Measurements from ENCODE around the gene NT5DC3.

Gene NT5DC3

DNA sequence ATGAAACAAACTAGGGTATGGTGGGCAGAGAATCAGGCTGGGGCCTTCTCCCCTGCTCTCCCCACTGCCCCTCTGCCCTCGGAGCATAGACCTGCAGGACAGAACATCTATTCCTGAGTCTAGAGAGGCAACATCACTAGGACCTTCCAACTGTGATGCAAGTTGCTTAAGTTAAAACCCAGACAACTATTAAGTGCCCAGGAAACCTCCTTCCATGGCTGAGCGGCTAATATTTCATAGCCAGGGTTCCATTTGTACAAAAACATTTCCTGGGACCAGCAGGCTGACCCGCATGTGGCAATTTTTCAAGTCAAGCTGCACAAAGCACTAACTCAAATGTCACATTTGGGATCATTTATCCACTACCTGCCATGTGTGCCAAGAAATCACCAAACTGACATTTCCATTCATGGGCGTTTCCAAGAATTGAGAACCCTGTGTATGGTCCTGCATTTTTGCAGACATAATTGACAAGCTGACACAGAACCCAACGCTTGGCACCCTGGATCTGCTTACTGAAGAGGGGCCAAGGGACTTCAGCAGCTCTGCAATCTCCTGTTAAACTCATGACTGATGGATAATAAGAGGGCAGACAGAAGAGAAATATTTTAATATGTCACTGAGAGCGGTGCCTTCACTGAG is 32.7 kb downstream of the NT5DC3 start:
- DNase-seq: no peak

DNA sequence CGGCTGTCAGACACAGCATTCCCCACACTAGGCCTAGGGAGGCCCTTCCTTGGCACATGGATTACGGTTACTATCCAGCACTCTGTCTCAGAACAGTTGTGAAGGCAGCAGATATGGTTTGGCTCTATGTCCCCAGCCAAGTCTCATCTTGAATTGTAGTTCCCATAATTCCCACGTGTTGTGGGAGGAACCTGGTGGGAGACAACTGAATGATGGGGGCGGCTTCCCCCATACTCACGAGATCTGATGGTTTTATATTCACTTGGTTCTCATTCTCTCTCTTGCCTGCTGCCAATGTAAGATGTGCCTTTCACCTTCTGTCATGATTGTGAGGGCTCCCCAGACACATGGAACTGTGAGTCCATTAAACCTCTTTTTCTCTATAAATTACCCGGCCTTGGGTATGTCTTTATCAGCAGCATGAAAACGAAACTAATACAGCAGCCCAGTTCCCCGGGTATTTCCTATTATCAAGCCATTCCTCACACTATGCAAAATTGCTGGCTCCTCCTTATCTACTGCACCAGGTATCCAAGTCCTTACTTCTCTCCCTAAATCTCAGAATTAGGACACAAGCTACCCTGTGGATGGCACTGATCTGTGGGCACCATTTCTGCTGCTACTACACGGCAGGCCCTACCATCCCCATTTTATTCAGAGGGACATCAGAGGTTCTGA is 33.3 kb downstream of the NT5DC3 start:
- DNase-seq: no peak

DNA sequence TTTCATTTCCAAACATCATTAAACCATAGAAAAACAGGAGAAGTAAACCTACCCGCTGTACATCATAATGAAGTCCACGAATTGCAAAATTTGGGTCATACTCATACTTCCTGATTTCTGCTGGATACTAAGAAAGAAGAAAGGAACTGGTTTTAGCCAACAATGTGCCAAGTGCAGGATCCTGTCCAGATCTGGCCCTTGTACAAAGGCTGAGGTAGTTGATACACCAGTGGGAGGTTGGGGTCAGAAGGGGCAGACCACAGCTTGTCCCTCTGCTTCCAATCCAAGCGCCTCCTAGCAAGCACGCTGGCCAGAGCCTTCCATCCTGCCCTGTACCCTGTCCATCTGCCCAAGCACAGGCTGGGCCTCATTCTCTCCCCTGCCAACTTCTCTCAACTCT is 34.2 kb downstream of the NT5DC3 start:
- no peak for DNase-seq

DNA sequence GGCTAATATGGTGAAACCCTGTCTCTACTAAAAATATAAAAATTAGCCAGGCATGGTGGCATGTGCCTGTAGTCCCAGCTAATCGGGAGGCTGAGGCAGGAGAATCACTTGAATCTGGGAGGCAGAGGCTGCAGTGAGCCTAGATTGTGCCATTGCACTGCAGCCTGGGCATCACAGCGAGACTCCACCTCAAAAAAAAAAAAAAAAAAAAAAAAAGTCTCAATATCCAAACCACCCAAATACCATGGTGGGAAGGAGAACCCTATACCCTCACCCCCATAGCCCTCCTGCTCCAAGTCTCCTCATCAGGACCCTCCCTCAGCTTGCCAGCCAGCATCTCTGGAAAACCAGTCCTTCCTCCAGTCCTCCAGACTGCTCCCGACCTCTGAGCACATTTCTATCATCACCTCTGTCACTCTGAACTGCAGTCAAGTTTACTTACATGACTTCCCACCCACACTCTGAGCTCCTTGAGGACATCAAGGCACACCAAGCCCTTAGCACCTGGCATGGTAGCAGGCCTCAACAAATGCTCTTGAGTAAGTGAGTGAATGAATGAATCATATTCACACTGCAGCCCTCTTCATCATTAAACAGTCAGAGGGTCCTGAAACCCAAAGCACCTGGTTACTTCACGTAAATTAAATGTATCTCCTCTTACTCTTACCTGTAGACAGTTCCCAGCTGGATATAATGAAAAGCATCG is 35.2 kb downstream of the NT5DC3 start:
- no peak for DNase-seq

DNA sequence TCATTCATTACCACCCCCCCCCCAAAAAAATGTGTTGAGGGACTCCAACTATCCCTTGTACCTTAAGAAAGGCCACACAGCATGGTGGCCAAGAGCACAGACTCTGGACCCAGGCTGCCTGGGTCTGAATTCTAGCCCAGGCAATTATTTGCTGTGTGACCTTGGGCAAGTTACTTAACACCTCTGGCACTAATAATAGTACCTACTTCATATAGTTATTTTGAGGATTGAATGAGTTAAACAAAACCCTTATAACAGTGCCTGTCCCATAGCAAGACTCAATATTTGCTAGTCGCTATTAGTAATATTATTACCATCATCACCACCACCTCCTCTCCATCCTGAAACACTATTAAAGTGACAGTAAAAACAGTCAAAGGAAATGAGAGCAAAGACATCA is 37.2 kb downstream of the NT5DC3 start:
- DNase-seq: no peak

DNA sequence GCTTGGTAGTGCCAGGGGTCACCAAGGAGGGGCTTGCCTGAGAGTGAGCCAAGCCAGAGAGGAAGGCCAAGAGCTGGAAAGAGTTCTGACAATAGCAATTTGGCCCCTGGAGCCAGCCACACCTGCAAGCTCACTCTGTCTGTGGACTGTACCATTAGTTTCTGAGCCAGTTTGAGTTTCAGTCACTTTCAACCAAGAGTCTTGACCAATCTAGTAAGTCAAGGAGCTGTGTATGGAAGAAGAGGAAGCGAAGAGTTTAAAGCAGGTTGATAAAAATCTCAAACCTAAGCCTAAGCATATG is 38.5 kb downstream of the NT5DC3 start:
- DNase-seq: no peak

DNA sequence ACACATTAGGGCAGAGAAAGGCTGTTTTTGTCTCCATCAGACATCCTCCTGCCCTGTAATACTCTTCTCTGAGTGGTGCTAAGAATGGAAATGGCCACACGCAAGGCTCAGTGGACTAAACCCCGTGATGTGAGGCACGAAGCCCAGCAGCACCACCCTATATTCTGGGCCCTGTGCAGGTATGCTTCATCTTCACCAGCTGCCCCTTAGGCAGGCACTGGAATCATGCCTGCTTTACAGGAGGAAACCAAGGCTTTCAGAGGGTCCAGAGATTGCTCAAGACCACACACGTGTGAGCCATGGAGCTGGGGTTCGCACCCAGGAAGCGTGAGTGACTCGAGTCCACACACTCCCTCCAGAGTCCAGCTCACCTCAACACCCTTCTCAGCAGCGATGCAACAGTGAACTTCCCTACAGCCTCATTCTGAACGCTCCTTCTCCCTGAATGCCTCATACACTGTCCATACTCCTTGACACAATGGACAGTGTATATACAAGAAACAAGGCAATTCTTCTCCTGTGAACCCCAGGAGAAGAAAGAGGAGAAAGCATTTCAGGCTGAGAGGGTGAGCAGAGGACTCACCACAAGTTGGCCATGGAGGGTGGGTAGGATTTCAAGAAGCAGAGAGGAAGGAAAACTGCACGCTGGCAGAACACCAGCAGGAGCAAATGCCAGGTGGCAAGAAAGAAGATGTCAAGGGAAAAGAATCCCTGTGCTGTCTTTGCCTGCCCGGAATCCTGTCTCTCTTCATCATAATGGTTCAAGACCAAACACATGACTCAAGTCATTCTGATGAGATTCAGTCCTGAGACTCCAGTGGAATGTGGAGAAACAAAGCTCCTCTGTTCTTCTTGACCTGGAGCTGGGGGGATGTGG is 39.1 kb downstream of the NT5DC3 start:
- DNase-seq: no peak

DNA sequence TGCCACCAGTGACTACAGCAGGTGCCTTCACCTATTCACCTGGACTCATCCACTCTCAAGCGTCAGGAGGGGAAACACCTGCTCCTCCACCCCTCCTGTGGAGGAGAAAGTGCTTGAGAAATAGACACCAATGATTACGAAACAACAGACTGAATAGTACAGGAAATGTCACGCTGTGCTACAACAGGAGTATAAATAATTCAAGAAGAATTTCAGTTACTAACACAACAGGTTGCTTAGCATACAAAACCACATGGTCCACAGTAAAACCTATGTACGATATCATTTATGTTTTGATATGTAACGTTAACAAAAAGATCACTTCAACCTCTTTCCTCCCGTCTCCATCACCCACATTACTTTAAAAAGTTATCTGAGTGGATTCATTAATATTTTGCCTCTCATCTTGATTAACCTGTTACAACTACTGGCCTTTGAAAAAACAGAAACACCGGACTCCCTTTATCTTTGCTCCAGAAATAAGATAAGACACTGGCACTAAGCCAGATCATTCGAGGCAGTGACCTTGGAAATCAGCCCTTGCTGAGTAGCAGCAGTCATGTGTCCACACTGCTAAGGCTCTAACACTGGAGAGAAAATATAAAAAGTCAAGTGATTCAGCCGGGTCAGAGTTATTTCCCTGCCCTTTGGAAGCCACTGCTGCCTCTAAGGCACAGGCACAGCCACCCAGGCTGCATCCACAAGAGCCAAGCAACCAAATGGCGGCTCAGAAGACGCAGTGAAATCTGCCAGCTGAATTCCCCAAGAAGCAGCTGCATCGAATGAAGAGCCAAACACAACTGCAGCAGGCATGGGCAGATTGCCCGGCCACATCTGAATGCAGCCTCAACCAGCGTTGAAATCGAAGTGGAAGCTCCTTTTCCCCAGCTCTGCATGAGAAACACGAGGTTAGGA is 40.9 kb downstream of the NT5DC3 start:
- DNase-seq: peak; percentile 93

DNA sequence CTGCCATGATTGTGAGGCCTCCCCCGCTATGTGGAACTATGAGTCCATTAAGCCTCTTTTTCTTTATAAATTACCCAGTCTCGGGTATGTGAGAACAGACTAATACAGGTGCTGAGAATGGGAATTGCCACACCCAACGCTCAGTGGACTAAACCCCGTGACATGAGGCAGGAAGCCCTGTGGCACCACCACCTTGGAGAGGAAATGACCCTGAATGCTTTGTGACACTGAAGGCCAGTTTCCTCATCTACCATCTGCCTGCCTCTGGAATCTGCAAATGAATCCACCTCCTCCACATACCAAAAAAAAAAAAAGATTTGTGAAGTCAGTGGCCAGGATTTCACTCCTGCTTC is 41.6 kb downstream of the NT5DC3 start:
- DNase-seq: peak; percentile 70

DNA sequence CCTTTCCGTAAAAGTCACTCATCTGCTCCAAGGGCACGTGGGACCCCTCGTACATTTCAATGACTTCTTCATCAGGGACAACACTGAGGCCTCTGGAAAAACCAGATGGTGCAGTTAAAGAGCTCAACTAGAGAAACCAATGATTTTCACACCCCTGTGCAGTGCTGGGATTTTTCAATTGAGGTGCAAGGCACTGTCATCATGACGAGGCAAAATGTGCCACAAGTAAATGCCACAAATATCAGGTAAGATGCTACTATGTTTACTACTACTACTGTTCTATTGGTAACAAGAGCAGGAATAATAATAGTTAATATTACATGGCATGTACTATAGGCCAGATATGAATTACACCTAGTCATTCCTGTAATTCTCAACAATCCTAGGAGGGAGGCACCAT is 42.4 kb downstream of the NT5DC3 start:
- DNase-seq: no peak

DNA sequence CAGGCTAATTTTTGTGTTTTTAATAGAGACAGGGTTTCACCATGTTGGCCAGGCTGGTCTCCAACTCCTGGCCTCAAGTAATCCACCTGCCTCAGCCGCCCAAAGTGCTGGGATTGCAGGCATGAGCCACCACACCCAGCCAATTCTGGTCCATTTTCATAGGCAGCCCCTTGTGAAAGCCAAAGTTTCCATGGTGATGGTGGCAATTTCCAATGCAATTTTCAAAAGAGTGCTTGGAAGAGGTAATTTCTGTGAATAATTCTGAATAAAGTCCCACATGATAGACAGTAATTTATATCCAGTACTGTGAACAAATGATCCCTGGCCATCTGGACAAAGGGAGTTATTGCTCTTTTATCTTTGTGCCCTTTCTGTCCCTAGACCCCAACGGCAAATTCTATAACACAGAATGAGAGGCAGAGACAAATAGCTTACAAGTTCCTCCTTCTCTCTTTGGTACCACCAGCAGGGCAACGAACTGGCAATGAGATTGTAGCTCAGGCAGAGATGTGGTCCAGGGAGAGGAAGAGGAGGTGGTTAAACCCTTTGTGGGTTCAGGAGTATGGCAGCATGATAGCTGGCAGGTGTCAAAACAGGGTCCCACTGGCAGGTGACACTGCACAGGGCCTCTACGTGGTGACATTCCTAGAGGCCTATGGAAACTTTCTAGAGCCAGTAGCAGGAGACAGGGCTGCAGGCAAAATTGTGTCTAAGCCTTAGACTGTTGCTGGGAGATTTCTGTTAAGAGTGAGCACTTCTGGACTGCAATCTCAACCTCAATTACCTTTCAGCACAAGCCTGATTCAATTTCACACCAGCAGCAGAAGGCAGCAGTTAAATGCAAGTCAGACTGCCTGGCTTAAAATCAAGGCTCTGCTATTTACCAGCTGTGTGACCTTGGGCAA is 46.5 kb downstream of the NT5DC3 start:
- DNase-seq: no peak

DNA sequence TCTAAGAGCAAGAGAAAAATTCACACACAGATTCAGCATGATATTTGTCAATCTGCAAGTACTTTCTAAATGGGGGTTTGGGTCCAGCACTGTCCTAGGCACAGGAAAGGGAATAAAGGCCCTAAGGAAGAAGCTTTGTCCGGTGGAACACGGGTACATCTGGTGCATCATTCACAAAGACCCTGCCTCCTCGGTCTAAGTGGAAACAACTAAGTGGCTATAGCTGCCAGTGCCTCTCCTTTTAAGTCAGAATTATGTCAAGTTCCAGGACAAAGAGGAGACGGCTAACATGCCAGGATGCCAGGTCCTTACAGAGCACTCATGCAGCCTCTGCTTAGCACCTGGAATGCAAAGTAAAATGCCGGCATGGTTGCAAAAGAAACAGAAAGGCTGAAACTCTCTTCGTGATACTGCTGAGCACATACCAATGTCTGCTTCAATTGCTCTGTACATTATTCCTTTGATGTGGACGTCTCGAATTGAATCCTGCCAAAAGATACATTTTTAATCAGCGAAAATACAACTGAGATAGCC is 47.5 kb downstream of the NT5DC3 start:
- DNase-seq: no peak

DNA sequence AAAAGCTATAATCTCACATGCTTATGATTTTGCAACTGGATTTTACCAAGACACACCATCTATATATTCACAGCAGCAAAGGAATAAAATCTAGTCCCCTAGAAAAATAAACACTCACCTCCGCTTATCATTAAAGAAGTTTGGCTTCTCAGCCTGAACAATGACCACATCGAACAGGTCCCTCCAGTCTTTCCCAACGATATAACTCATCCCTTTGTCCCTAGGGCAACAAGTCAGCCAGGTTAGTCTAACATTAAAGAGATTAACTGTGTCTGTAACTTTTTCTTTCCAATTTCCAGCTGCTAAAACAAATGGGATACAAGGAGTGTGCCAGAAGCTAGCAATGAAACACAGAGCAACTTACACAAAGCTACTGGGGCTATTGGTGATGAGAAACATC is 48.0 kb downstream of the NT5DC3 start:
- DNase-seq: no peak

DNA sequence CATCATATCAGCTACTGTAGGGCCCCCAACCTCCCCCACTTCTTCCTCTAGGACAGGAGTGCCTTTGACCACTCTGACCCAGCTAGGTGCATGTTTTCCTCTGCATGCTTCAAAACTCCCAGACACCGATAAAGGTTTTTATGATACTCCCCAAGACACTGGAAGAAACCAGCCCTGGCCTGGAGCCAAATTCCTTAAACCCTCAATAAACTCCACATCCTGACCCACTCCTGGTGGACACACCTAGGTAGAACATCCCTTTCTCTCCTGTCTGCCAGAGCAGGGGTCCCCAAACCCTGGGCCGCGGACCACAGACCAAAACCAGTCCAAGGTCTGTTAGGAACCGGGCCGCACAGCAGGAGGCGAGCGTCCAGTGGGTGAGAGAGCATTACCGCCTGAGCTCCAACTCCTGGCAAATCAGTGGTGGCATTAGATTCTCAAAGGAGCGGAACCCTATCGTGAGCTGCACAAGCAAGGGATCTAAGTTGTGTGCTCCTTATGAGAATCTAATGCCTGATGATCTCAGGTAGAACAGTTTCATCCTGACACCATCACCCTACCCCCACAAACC is 49.6 kb downstream of the NT5DC3 start:
- no peak for DNase-seq

DNA sequence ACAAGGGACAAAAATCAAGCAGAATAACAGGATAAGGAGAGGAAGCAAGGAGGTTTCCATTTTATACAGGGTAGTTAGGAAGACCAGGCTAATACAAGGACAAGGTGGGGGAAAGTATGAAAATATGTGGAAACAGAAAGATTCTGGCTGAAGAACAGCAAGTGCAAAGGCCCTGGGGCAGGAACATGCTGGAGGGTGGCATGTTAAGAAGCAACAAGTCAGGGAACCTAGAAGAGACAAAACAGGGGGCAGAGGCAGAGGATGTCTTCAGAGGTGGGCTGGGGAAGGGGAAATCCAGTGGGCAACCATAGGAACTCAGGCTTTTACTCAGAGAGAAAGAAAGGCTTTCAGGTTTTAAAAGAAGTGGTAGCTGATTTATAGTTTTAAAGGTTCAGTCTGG is 54.8 kb downstream of the NT5DC3 start:
- DNase-seq: no peak

DNA sequence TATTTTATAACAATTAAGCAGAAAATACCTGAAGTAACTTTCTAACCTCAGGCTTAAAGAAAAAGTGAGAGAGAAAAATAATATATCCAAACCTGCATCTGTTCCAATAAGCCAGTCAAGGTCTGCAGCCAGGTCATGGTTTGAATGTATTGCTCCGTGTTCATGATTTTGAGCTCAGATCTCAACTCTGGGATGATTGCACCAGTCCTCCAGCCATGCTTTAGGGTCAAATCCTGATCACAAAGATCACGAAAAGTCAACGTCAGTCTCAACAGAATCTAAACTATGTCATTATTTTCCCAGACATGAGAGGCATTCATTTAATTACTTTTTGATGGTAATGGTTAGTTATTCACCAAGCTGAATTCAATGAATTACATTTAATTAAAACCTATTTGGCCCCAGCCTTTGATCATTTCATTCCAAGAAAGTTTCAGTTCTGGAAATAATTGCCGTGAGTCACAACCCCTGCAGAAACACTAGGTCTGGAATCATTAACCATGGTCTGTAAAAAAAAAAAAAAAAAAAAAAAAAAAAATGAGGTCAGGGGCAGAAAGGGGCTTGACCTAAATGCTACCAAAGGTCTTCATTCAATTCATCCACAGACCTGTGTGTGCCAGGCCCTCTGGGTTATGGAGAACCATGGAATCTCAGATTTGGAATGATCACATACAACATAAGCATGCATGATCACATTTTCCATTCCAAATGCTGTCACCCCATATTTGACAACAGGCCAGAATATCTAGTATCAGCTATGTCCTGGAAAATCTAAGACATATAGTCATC is 55.6 kb downstream of the NT5DC3 start:
- no peak for DNase-seq

DNA sequence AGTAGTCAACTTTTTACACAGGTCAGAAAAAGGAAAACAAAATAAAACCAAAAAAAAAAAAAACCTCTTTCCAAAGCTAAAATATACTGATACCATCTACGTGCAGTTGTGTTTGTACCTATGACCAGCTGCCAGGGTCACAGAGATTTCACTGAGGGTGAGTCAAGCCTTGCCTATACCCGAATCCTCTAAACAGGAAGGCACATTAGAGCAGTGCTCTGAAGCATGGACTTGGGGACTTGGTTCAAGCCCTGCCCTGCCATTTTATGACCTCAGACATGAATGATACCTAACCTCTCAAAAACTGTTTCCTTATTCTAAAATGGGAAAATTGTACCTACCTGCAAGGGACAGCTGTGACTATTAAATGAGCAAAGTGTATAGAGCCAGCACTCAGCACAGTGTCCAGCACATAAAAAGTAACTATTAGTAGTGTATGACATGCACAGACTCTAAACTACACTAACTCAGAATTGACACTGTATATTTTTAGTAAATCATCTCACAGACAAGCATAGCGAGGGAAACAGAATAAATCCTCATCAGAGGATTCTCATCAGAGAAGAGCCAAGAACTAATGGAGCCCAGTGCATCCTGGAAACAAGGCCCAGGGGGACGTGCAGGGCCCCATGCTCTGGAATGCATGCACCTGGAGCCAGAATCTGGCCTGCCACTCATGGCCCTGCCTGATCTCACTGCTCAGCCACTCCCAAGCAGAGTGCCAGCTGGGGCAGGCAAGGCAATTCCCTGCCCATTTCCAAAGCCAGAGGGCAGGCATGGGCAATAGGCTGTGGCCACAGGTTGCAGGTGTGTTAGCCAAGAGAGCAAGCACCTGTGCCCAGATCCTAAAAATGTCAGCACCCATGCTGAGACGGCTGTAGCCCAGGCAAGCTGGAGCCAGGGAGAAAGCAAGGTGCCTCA is 57.0 kb downstream of the NT5DC3 start:
- no peak for DNase-seq

DNA sequence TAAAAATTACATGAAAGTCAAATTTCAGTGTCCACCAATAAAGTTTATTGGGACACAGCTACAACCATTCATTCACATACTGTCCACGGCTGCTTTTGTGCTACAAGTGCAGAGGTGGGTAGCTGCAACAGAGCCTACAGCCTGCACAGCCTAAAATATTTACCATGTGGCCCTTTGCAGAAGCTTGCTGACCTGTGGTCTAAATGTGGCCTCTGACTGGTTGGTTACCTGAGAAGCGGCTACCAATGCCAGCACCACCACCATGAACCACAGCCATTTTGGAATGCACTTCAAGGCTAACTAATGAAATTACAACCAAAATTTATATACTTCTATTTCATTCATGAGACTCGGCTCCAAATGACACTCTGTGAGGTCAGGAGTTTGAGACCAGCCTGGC is 58.6 kb downstream of the NT5DC3 start:
- DNase-seq: no peak

DNA sequence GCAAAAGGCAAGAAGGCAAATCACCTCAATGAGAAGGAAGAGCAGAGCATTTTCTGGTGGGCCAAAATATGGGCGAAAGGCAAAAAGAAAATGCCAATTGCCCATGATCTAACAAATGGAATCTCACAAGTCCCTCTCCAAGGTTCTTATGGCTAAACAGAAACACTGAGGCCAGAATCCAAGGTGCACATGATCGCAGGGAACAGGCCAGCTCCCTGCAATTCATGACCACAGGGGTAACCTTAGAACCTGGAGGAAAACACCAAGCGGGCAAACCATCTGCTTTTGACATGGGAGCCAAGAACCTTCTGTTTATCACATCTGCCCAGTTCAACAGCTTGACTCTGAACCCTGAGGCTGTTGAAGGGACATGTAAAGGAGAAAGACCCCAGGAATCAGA is 60.0 kb downstream of the NT5DC3 start:
- DNase-seq: no peak
